Neutrophil (primary cell): ENCODE measurements around the gene CD79B.

Source experiments
- H3K27ac ChIP-seq: fragments of 200-600 bp; sonication (generic); 2 replicates; pipeline ENCODE4 v1.5.1; 2016; ENCODE audit warnings: mild to moderate bottlenecking, moderate library complexity
- H3K27me3 ChIP-seq: fragments of 200-600 bp; sonication (generic); 2 replicates; pipeline ENCODE4 v1.6.0; 2016; ENCODE audit warnings: mild to moderate bottlenecking
- H3K36me3 ChIP-seq: fragments of 200-600 bp; sonication (generic); 2 replicates; pipeline ENCODE4 v1.5.1; 2017
- H3K4me1 ChIP-seq, 2 experiments: fragments of 200-600 bp in 1 of 2; sonication (generic) in 1 of 2; 1 replicate in 1 of 2; 2 replicates in 1 of 2; pipeline versions ENCODE4 v1.5.1 to v1.6.1; 2013 to 2016; ENCODE audit warnings: low read depth in 1 of 2, low read length in 1 of 2, mild to moderate bottlenecking in 1 of 2, moderate library complexity in 1 of 2; ENCODE audit not compliant: control insufficient read depth in 1 of 2, insufficient read depth in 1 of 2
- H3K4me3 ChIP-seq, 2 experiments: fragments of 200-600 bp in 1 of 2; sonication (generic) in 1 of 2; 1 replicate in 1 of 2; 2 replicates in 1 of 2; pipeline ENCODE4 v1.5.1; 2013 to 2016; ENCODE audit warnings: low read depth in 1 of 2, low read length in 1 of 2, mild to moderate bottlenecking in 1 of 2, moderate library complexity in 1 of 2
- H3K9me3 ChIP-seq: fragments of 200-600 bp; sonication (generic); 2 replicates; pipeline ENCODE4 v1.5.1; 2016
- TF ChIP-seq, protein P1 (sequence below): fragments of 200-600 bp; sonication (generic); IDR thresholded peaks from 2 replicates; pipeline ENCODE4 v1.5.1; 2016; ENCODE audit warnings: antibody characterized with exemption

The CD79B gene

DNA sequence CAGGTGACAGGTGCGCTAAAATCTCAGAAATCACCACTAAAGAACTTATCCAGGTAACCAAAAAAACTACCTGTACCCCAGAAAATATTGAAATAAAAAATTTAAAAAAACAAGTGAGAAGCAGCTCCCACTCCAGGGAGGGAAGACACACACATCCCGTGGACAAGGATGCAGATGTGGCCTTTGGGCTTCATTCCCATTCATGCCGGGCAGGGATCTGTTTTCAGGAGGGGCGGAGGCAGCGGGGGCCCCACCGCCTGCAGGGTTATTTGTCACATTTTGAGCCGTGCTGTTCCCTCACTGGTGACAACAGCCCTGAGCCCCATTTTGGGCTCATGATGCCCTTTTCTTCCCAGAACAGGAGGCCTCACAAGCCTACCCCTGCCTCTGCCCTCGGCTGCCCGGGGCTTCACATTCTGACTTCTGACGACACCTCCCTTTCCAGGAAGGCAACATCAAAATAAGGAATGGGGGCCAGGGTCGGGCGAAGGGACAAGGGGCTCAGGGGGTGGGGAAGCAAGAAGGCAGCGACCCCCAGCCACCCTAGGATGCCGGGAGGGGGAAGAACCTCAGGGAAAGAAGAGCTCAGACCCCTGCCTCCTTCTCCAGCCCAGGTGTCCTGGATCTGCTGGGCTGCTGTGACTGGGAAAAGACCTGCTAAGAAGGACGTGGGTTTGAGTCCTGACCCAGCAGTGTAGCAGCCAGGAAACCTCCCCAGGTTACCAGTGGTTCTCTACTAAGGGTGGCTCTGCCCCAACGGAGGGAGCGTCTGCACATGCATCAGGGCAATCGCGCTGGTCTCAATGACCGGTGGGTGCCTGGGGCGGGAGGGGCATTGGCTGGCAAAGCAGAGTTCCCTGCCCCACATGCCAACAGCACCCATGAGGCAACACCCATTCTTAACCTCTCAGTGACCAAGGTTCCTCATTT, 2.3 kb upstream of the CD79B start:
- Histone ChIP-seq H3K4me3 (no peak overlapping the region), H3K27me3 (peaks cover 12% of the 10 kb centered on the region), H3K9me3 (no peaks in the 10 kb centered on the region), H3K4me1 (peaks cover 12 to 13% of the 10 kb centered on the region in 2 experiments), H3K36me3 (no peaks in the 10 kb centered on the region), H3K27ac (no peak overlapping the region)
- TF ChIP-seq, protein P1, sequence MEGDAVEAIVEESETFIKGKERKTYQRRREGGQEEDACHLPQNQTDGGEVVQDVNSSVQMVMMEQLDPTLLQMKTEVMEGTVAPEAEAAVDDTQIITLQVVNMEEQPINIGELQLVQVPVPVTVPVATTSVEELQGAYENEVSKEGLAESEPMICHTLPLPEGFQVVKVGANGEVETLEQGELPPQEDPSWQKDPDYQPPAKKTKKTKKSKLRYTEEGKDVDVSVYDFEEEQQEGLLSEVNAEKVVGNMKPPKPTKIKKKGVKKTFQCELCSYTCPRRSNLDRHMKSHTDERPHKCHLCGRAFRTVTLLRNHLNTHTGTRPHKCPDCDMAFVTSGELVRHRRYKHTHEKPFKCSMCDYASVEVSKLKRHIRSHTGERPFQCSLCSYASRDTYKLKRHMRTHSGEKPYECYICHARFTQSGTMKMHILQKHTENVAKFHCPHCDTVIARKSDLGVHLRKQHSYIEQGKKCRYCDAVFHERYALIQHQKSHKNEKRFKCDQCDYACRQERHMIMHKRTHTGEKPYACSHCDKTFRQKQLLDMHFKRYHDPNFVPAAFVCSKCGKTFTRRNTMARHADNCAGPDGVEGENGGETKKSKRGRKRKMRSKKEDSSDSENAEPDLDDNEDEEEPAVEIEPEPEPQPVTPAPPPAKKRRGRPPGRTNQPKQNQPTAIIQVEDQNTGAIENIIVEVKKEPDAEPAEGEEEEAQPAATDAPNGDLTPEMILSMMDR, result no peak

DNA sequence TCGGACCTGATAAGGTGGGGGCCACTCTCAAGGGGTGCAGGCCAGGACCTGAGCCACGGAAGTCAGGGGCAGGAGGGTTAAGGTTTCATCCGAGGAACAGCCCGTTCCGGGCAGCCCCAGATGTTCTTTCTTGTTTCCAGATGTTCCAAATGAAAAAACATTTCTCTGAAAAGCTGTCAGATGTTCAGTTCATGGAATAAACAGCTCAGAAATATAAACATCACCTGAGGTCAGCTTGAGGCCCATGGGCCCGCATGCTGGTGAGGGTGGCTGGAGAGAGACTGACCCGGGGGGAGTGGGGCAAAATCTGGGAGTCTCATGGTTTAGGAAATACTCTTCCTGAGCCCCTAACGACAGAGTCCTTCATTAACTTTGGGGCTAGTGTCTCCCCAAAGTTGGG, 1.5 kb upstream of the CD79B start:
- H3K27me3 ChIP-seq, result peaks cover 12% of the 10 kb centered on the region
- no peak overlapping the region for H3K27ac ChIP-seq
- H3K4me3 ChIP-seq, result no peak overlapping the region
- H3K36me3 ChIP-seq, result no peaks in the 10 kb centered on the region
- TF ChIP-seq, protein P1, result no peak
- peaks cover 12 to 13% of the 10 kb centered on the region in 2 experiments for H3K4me1 ChIP-seq
- no peaks in the 10 kb centered on the region for H3K9me3 ChIP-seq

DNA sequence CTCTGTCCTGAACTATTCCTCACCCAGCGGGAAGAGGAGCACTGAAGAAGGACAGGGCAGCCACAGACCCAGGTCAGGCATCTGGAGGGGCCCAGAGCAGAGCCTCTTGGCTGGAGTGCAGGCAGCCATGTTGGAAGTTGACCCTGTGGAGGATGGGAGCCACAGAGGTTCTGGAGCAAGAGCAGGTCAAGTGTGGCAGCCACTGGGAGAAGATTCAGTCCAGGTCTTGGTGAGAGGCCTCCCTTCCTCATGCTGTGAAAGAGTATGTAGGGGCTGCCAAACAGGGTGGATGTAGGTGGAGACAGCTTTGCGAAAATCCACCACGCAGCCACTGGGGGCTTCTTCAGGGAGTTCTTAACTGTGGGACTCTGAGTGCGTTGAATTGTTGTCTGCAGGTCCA, 590 bp upstream of the CD79B start:
- H3K27ac ChIP-seq, result no peak overlapping the region
- TF ChIP-seq, protein P1, result no peak
- no peaks in the 10 kb centered on the region for H3K9me3 ChIP-seq
- no peaks in the 10 kb centered on the region for H3K36me3 ChIP-seq
- H3K27me3 ChIP-seq, result peaks cover 12% of the 10 kb centered on the region
- H3K4me1 ChIP-seq, result peaks cover 12 to 13% of the 10 kb centered on the region in 2 experiments
- no peak overlapping the region for H3K4me3 ChIP-seq

DNA sequence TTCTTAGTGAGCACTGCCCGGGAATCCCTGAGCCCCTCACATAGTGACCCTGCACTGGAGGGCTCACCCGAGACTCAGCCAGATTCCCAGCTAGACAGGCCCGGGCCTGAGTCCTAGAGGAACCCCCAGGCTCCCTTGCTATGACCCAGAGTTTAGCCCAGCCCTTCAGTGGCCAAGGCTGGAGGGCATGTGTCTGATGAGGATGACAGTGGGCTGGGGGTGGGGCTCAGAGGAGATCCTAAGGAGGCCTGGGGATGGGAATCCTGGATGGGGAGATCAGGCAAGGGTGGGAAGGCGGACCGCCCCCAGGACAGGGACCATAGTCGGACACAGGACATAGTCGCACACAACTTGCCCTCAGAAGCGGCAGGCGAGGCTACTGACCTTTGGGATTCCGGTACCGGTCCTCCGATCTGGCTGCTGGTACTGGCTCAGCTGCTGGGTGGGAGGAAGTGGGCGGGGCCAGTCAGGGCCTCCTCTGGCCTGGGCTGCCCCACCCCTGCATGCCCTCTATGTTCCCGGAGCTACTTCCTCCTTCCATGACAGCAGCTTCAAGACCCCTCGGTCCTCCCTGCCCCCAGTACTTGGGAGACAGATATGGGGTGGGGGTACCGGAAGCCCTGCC, 1.1 kb downstream of the CD79B start:
- TF ChIP-seq, protein P1, result no peak
- no peak overlapping the region for H3K4me3 ChIP-seq
- H3K9me3 ChIP-seq, result no peaks in the 10 kb centered on the region
- H3K4me1 ChIP-seq, result peaks cover 12 to 13% of the 10 kb centered on the region in 2 experiments
- no peaks in the 10 kb centered on the region for H3K36me3 ChIP-seq
- H3K27me3 ChIP-seq, result peaks cover 12% of the 10 kb centered on the region
- no peak overlapping the region for H3K27ac ChIP-seq

DNA sequence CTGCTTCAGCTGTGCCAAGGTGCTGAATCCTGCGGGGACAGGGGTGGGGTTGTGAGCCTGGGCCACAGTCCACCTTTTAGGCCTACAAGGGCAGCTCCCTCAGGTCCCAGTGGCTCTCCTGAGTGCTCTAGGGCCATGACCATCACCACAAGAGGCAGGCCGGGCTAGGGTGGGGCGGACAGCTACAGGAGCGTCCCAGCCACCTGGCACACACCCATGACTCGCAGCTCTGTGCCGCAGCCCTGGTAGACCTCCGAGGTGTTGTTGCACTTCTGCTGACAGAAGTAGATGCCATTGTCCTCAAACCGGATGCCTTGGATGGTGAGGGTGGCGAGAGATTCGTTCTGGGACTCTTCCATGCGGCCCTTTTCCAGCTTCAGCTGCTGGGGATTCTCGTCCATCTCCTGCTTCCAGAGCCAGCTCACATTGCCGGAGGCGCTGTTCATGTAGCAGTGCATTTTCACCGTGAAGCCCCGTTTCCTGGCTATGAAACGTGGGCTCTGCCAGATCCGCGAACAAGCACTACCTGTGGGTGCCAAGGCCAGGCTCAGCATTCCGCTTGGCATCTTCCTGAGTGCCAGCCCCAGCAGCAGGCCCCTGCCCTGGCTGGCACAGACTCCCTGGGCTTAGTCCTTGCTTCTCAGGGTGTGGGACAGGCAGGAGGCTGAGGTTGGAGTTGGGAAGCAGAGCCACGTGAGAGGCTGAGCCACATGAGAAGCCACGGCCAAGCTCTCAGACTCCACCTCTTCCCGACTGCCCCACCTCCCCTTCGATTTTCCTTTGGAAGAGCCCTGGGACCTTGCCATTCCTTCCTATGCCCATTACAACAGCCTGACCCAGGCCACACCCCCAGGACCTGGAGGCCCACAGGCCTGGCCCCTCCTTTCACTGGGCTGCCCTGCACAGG, 2.0 kb downstream of the CD79B start:
- Histone ChIP-seq H3K27me3 (peaks cover 12% of the 10 kb centered on the region), H3K4me3 (no peak overlapping the region), H3K27ac (no peak overlapping the region), H3K36me3 (no peaks in the 10 kb centered on the region), H3K9me3 (no peaks in the 10 kb centered on the region), H3K4me1 (peaks cover 12 to 13% of the 10 kb centered on the region in 2 experiments)
- TF ChIP-seq, protein P1, result no peak
